Non-pigmented ciliary epithelial cell (primary cell): Measurements from ENCODE around the gene TNFRSF13B.
"Not testable (repeated sequence)": the region's sequence is repeated elsewhere in the genome, so short reads cannot be mapped to it uniquely, and the experiment has no call there.

Experiments
- DNase-seq: peaks from one replicate; pipeline ENCODE4 v3.0.0-alpha.2; 2010; ENCODE audit warnings: low read depth

TNFRSF13B gene

GRCh38 chr17:16926571-16927451, 45.1 kb downstream of the TNFRSF13B start:
- DNase-seq, result no peak

GRCh38 chr17:16926061-16926511, 45.8 kb downstream of the TNFRSF13B start:
- no peak for DNase-seq

- DNase-seq, result no peak
Observed at GRCh38 chr17:16925461-16926060, 46.4 kb downstream of the TNFRSF13B start.

GRCh38 chr17:16924696-16925440, 47.0 kb downstream of the TNFRSF13B start:
- no peak for DNase-seq

- DNase-seq, result no peak
Observed at GRCh38 chr17:16923904-16924695, 47.8 kb downstream of the TNFRSF13B start.

GRCh38 chr17:16923097-16923903, 48.6 kb downstream of the TNFRSF13B start:
- DNase-seq, result no peak

GRCh38 chr17:16922386-16923096, 49.4 kb downstream of the TNFRSF13B start:
- DNase-seq, result no peak

- DNase-seq, result not testable (repeated sequence)
Observed at GRCh38 chr17:16921451-16921850, 50.5 kb downstream of the TNFRSF13B start.

- DNase-seq, result no peak
Observed at GRCh38 chr17:16920628-16921020, 51.3 kb downstream of the TNFRSF13B start.

GRCh38 chr17:16919663-16920627, 52.0 kb downstream of the TNFRSF13B start:
- DNase-seq, result no peak

- DNase-seq, result no peak
Observed at GRCh38 chr17:16918443-16918842, 53.5 kb downstream of the TNFRSF13B start.

GRCh38 chr17:16917671-16918394, 54.1 kb downstream of the TNFRSF13B start:
- DNase-seq, result no peak

- no peak for DNase-seq
Observed at GRCh38 chr17:16916557-16916920, 55.4 kb downstream of the TNFRSF13B start.

GRCh38 chr17:16915752-16916556, 56.0 kb downstream of the TNFRSF13B start:
- DNase-seq, result no peak

- no peak for DNase-seq
Observed at GRCh38 chr17:16913463-16913862, 58.5 kb downstream of the TNFRSF13B start.

- DNase-seq, result no peak
Observed at GRCh38 chr17:16912021-16912962, 59.6 kb downstream of the TNFRSF13B start.
